ENCODE measurements around the gene OSBP2. TPM values are rescaled to one million over a fixed set of nuclear protein-coding genes. Genes with fewer than 3 reads are reported as not detected.
"Not testable (repeated sequence)": the region's sequence is repeated elsewhere in the genome, so short reads cannot be mapped to it uniquely, and the experiment has no call there.

OSBP2 gene
- polyA plus RNA-seq, 1 donor from 2014 or later, result 0.93 TPM

DNA sequence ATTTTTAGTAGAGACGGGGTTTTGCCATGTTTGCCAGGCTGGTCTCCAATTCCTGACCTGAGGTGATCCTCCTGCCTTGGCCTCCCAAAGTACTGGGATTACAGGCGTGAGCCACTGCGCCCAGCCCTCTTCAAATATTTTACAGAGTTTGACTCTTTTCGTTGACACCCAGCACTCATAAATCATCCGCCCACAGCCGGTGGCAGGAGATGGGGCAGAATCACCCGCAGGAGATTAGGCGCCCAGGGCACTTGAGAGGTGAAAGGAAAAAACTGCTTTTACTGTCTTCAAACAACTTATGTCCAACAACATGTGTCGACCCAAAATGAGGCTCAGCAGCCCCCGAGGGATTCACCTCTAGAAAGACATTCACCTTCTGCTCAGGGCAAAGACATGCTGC lies 56.9 kb downstream of the OSBP2 start:
- Mint-ChIP-seq H3K27me3 (no peaks in the 10 kb centered on the region), H3K36me3 (peaks cover 2% of the 10 kb centered on the region), H3K4me3 (no peak overlapping the region), H3K4me1 (peaks cover 0 to 2% (median 0%) of the 10 kb centered on the region in 3 donors), H3K9me3 (peaks cover 0 to 3% (median 0%) of the 10 kb centered on the region in 3 donors), H3K27ac (no peak overlapping the region)

DNA sequence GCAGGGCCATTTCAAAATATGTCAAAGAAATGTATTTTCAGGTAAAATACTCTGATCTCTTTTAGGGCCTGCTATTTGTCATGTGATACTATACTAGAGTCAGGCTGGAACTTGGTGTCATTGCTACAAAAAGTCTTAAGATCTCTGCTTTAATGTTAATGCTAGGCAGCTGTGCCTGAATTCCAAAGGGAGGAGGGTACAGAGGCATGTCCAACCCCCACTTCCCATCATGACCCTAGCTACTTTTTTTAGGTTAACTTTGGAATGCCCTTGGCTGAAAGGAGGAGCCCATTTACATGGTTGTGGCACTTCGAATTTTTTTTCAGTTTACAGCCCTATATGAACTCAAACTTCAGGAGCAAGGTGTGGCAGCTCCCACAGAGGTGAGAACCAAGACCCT lies 58.1 kb downstream of the OSBP2 start:
- H3K9me3 Mint-ChIP-seq, result peaks cover 0 to 3% (median 0%) of the 10 kb centered on the region in 3 donors
- H3K27ac Mint-ChIP-seq, result peak overlapping the region in 1 of 3 donors; percentile 77
- H3K4me3 Mint-ChIP-seq, result no peak overlapping the region
- H3K4me1 Mint-ChIP-seq, result no peaks in the 10 kb centered on the region
- peaks cover 4% of the 10 kb centered on the region for H3K27me3 Mint-ChIP-seq
- no peaks in the 10 kb centered on the region for H3K36me3 Mint-ChIP-seq

DNA sequence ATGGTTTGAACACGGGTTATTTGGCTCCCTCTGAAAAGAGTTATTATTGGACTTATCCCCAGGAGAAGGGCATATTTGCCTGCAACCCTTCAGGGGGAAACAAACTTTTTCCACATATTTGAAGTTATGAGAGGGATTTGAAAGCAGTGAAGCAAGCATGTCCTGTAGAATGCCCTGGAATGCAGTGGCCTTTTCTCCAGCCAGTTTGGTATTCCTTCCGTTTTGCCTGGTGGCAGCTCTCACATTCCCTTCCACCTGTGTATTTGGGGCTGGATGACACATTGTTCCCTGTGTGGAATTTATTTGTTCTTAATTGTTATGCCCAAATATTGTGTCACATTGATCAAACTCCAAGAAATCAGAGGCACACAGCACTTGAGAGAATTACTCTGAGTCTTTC lies 59.0 kb downstream of the OSBP2 start:
- peaks cover 4% of the 10 kb centered on the region for H3K27me3 Mint-ChIP-seq
- H3K36me3 Mint-ChIP-seq, result no peaks in the 10 kb centered on the region
- H3K4me3 Mint-ChIP-seq, result no peak overlapping the region
- H3K4me1 Mint-ChIP-seq, result no peaks in the 10 kb centered on the region
- no peak overlapping the region for H3K27ac Mint-ChIP-seq
- peaks cover 0 to 3% (median 0%) of the 10 kb centered on the region in 3 donors for H3K9me3 Mint-ChIP-seq

DNA sequence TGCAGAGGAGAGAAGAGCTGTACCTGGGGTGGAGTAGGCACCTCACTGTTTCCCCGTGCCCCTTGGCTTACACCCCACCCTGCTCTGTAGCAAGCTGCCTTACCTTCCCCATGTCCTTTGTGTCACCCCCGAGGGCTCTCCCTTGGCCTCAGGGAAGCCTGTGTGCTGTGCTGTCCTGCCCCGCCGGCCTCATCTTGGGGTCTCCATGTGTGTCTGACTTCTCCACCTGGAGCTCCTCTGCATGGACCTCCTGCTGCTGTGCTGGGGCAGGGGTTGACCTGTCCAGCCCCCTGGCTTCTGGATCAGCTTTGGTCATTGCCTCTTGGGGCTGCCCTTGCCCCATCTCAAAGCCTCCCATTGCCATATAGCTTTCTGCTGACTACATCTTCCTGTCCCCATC lies 59.8 kb downstream of the OSBP2 start:
- H3K9me3 Mint-ChIP-seq, result peaks cover 0 to 3% (median 0%) of the 10 kb centered on the region in 3 donors
- no peak overlapping the region for H3K4me3 Mint-ChIP-seq
- H3K27ac Mint-ChIP-seq, result no peak overlapping the region
- no peaks in the 10 kb centered on the region for H3K4me1 Mint-ChIP-seq
- peaks cover 4% of the 10 kb centered on the region for H3K27me3 Mint-ChIP-seq
- no peaks in the 10 kb centered on the region for H3K36me3 Mint-ChIP-seq

DNA sequence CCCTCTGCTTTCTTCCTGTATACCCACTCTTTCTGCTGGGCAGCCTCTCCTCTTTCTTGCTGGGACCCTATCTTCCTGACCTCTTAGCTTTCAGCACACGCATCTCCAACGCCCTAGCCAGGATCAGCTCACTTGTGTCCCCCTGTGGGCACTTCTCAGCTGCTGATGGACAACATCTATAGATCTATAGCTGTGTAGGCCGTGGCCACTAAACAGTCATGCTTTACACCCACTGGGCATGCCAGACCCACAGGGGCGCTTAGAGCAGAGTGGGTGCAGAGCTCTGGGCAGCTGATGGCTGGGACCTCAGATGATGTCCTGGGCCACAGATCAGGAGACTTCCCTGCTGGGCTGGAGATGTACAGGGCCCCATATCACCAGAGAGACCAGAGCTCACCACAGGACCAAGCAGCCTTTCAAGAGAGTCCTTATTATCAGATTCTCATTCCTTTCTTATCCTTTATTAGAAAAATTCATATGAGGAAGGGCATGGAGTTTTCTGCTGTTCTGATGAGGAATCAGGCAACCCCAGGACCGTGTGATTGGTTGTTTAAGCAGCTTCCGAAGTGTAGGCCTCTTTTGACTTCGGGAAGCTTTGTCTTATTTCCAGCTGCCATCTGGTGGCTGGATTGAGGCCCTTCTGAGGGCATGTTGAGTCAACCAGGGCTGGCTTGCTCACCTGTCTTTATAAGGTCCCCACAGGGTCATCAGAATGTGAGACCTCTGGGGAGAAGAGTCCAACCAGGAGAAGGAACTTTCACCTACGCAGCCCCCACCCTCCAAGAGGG lies 60.5 kb downstream of the OSBP2 start:
- H3K27me3 Mint-ChIP-seq, result peaks cover 4% of the 10 kb centered on the region
- H3K4me1 Mint-ChIP-seq, result no peaks in the 10 kb centered on the region
- H3K9me3 Mint-ChIP-seq, result peaks cover 0 to 3% (median 0%) of the 10 kb centered on the region in 3 donors
- no peak overlapping the region for H3K4me3 Mint-ChIP-seq
- H3K36me3 Mint-ChIP-seq, result no peaks in the 10 kb centered on the region
- no peak overlapping the region for H3K27ac Mint-ChIP-seq

DNA sequence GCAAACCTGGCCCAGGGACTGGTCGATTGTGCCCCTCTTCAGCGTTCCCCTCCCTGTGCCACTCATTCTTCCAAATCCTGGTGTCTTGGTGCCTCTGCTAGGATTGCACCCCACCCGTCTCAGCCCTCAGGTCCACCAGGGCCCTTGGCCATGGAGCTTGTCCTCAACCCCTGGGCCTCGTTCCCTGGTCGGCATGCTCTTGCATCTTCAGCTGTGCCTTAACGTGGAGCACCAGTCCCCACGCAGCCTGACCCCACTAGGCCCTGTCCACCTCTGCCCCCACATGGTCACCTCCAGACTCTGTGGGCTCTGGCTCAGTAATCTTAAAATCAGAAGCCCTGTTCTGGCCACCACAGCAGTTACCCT lies 61.1 kb downstream of the OSBP2 start:
- Mint-ChIP-seq H3K36me3 (no peaks in the 10 kb centered on the region), H3K4me1 (no peaks in the 10 kb centered on the region), H3K9me3 (peaks cover 0 to 3% (median 0%) of the 10 kb centered on the region in 3 donors), H3K27me3 (peaks cover 4% of the 10 kb centered on the region), H3K4me3 (no peak overlapping the region), H3K27ac (peak overlapping the region in 1 of 3 donors; percentile 44)

DNA sequence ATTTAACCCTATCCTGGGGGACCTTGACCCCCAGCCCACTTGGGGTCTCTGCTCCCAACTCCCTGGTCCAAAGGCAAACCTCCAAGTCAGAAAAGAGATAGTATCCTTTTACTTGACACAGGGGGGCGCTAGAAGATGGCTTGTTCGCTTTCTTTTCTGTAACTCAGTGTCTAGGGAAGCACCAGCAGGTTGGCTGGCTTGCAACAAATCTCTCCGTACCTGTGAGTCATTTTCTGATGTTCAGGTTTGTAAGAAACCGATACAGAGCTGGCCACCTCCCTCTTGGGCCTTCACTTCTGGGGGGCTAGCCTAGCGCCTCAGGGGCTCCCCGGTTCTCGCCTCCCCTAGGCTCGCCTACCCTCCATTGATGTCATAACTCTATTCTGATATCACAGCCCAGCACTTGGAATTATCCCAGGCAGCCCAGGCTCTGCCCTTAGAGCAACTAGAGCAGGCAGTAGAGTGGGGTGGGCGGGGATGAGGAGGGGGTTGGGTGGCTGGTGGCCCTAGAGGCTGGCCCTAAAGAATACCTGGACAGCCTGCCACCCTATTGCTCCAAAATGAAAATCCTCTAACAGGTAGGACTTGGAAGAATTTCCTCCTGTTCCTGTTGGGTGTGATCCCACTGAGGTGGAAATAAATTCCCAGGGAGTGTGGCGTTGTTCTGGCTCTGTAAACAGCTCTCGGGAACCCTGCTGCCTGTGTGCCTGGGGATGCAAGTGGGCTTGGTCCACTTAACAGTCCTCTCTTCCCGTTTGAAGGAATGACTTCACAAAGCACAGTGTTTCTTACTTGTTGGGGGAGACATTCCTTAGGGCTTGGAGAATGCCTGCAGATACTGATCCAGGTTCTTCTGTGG lies 69.4 kb downstream of the OSBP2 start:
- Mint-ChIP-seq H3K4me3 (peak overlapping the region in 1 of 4 donors; percentile 60), H3K27ac (no peak overlapping the region), H3K9me3 (no peaks in the 10 kb centered on the region), H3K27me3 (no peaks in the 10 kb centered on the region), H3K36me3 (no peaks in the 10 kb centered on the region), H3K4me1 (peaks cover 0 to 3% (median 0%) of the 10 kb centered on the region in 3 donors)

DNA sequence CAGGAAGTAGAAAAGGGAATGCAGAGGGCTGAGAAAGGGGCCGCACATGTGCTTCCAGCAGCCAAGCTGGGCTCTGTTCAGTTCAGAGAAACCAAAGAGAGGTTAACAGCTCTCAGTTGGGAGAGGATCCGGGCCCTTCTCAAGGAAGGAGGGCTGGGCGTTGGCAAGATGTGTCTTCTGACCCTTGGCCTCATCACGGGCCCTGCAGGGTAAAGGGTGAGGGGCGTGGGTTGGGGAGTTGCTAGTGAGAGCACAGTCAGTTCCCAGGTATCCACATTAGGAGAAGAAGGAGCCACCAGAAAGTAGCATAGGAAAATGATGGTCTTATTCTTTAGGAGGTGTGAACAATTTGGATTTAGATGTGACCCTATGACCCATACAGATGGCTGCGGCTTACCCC lies 73.0 kb downstream of the OSBP2 start:
- H3K27ac Mint-ChIP-seq, result no peak overlapping the region
- H3K36me3 Mint-ChIP-seq, result no peaks in the 10 kb centered on the region
- H3K27me3 Mint-ChIP-seq, result no peaks in the 10 kb centered on the region
- no peaks in the 10 kb centered on the region for H3K9me3 Mint-ChIP-seq
- H3K4me1 Mint-ChIP-seq, result peaks cover 0 to 4% (median 0%) of the 10 kb centered on the region in 3 donors
- no peak overlapping the region for H3K4me3 Mint-ChIP-seq

DNA sequence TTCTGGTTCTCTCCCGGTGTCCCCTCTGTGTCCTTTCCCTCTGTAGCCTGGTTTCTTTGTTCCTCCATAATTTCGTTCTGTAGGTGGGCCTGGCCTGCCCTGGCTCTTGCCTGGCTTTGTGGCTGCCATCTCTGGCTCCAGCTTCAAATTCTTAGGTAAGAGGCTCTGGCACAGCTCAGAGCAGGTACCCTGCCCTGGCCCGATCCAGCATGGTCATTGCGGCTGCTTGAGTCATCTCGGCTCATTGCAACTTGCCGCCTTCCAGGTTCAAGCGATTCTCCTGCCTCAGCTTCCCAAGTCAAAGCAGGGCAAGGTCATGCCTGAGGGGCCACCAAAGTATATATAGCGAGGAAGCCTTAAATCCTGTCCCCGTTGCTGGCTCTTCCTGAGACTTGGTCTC lies 76.0 kb downstream of the OSBP2 start:
- Mint-ChIP-seq H3K9me3 (no peaks in the 10 kb centered on the region), H3K27ac (no peak overlapping the region), H3K4me1 (peaks cover 0 to 3% (median 0%) of the 10 kb centered on the region in 3 donors)

DNA sequence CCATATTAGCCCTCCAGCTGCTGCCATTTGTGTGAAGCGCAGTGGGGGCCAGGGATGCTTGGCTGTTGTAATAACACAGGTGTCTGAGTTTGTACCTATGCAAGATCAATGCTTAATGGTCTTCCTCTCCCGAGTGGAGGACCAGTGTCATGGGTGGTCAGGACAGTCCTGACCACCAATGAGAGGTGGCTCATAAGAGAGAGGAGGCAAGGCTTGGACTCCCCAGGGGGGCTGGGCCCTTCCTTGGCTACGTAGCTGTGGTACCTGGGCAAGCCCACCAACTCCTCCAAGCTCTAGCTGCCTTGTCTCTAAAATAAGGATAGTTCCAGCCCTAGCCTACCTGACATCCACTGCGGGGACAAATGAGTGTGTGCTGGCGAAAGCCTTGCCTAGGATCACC lies 79.2 kb downstream of the OSBP2 start:
- Mint-ChIP-seq H3K36me3 (no peaks in the 10 kb centered on the region), H3K27me3 (peaks cover 1% of the 10 kb centered on the region), H3K4me3 (no peak overlapping the region), H3K27ac (no peak overlapping the region), H3K4me1 (peaks cover 0 to 1% (median 0%) of the 10 kb centered on the region in 3 donors), H3K9me3 (no peaks in the 10 kb centered on the region)

More for the DNA sequence above, 76.0 kb downstream of the OSBP2 start:
- Mint-ChIP-seq H3K36me3 (no peaks in the 10 kb centered on the region), H3K4me3 (no peak overlapping the region), H3K27me3 (no peaks in the 10 kb centered on the region)

DNA sequence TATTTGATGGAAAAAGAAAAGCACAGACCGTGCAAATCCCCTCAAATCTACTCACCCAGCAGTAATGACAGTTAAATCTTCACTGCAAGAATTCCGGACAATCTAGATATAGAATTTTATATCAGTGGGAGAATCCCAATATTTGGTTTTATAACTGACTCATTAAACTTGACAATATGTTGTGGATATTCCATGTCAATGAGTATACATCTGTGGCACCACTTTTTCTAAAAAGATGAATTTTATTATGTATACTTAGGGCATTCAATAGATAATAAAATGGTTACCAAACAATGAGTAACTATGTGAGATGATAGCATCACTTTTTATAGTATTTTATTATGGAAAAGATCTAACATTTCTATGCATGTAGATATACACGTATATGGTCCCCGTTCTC lies 79.9 kb downstream of the OSBP2 start:
- Mint-ChIP-seq H3K27ac (no peak overlapping the region), H3K9me3 (no peaks in the 10 kb centered on the region), H3K4me3 (no peak overlapping the region), H3K36me3 (no peaks in the 10 kb centered on the region), H3K27me3 (peaks cover 1% of the 10 kb centered on the region), H3K4me1 (peaks cover 0 to 1% (median 0%) of the 10 kb centered on the region in 3 donors)

DNA sequence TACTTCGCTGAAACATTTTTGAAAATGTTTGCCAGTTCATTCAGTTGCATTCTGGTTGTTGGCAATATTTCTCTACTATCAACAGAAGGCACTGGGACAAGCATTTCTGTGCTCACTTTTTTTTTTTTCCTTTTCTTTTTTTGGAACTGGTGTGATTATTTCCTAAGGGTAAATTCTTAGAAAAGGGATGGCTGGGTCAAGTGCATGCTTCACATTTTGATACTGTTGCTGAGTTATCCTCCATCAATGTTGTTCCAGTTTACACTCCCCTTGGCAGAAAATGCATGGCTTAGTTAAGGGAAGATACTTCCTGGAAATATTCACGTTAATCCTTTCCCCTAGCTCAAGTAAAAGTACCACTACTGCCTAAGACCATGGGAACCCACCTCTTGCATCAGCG lies 81.8 kb downstream of the OSBP2 start:
- Mint-ChIP-seq H3K27ac (no peak overlapping the region), H3K27me3 (peaks cover 6% of the 10 kb centered on the region), H3K4me1 (peaks cover 0 to 1% (median 0%) of the 10 kb centered on the region in 3 donors), H3K36me3 (no peaks in the 10 kb centered on the region), H3K9me3 (no peaks in the 10 kb centered on the region), H3K4me3 (no peak overlapping the region)

DNA sequence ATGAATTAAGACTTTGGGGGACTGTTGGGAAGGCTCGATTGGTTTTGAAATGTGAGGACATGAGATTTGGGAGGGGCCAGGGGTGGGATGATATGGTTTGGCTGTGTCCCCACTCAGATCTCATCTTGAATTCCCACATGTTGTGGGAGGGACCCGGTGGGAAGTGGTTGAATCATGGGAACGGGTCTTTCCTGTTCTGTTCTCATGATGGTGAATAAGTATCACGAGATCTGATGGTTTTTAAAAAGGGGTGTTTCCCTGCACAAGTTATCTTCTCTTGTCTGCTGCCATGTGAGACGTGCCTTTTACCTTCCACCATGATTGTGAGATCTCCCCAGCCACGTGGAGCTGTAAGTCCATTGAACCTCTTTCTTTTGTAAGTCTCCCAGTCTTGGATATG lies 82.5 kb downstream of the OSBP2 start:
- not testable (repeated sequence) for H3K4me1 Mint-ChIP-seq, H3K36me3 Mint-ChIP-seq, H3K9me3 Mint-ChIP-seq, H3K27ac Mint-ChIP-seq, H3K27me3 Mint-ChIP-seq, H3K4me3 Mint-ChIP-seq

DNA sequence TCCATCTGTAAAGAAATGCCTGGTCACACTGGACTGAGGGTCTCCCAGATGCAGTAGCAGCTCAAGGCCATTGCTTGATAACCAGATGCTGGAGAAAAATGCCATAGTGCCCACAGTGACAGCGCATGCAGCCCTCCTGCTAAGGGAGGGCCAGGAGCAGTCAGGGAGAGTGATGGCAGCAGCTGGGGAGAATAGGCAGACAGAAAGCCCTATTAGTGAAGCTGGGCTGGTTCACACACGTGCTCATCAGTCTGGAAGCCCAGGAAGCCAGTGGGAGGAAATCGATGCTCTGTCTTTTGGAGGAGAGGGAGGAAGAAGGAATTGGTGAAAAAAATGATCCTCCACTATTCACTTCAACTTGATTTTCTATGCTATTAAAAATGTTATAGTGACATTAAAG lies 82.9 kb downstream of the OSBP2 start:
- no peak overlapping the region for H3K27ac Mint-ChIP-seq
- peaks cover 7% of the 10 kb centered on the region for H3K27me3 Mint-ChIP-seq
- H3K4me1 Mint-ChIP-seq, result no peaks in the 10 kb centered on the region
- H3K4me3 Mint-ChIP-seq, result no peak overlapping the region
- no peaks in the 10 kb centered on the region for H3K9me3 Mint-ChIP-seq
- no peaks in the 10 kb centered on the region for H3K36me3 Mint-ChIP-seq

DNA sequence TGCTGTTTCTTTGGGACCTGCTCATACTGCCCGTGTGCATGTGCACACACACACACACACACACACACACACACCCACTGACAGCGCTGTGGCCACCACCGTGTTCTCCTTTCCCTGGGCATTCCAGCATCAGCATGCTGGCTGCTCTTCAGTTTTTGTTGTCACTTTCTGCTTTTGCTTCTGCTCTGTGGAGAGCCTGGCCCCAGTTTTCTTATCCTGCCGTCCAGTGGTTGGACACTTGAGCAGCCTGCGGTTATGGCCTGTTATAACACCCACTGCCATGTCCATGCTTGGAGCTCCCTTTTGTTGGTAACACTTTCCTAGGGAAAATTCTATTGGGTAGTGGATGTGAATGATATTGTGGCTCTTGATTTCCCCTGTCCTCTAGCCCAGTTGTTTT lies 83.6 kb downstream of the OSBP2 start:
- H3K9me3 Mint-ChIP-seq, result no peaks in the 10 kb centered on the region
- H3K27me3 Mint-ChIP-seq, result peaks cover 7% of the 10 kb centered on the region

More for the DNA sequence above, 83.6 kb downstream of the OSBP2 start:
- Mint-ChIP-seq H3K4me3 (no peak overlapping the region), H3K36me3 (no peaks in the 10 kb centered on the region), H3K4me1 (no peaks in the 10 kb centered on the region), H3K27ac (peak overlapping the region in 1 of 3 donors; percentile 83)
